Activated CD8-positive, alpha-beta T cell treated with anti-CD3 and anti-CD28 coated beads, Interleukin-2, amount 10 ng/mL, durations not matched to agents 7 days and 5 days (primary cell): ENCODE data around the gene TMEM176A. TPM values are rescaled to one million over a fixed set of nuclear protein-coding genes. Genes with fewer than 3 reads are reported as not detected.

Source experiments
- ATAC-seq: fragments of 150-1000 bp; cut with Tn5 transposase; one replicate; pipeline ENCODE4 v1.10.0; 2021; ENCODE audit warnings: moderate library complexity
- CTCF ChIA-PET: fragments of 350-600 bp; sonication (Branson Sonifier 250); formaldehyde crosslinking; loops from one replicate; lab custom pipeline; 2021; ENCODE audit warnings: antibody characterized with exemption; lab: Charles Lee
- POLR2A ChIA-PET: fragments of 350-600 bp; sonication (Branson Sonifier 250); formaldehyde crosslinking; loops from one replicate; lab custom pipeline; 2021; ENCODE audit warnings: antibody characterized with exemption; lab: Charles Lee
- DNase-seq: peaks from one replicate; pipeline ENCODE4 v3.0.0-alpha.2; 2020
- H3K27ac Mint-ChIP-seq: one replicate; pipeline ENCODE4 v1.8.0; 2021; ENCODE audit warnings: mild to moderate bottlenecking, mixed read lengths
- H3K27me3 Mint-ChIP-seq: one replicate; pipeline ENCODE4 v1.8.0; 2021; ENCODE audit warnings: low read depth, mixed read lengths
- H3K36me3 Mint-ChIP-seq: one replicate; pipeline ENCODE4 v1.8.0; 2021; ENCODE audit warnings: low read depth, mixed read lengths
- H3K4me1 Mint-ChIP-seq: one replicate; pipeline ENCODE4 v1.8.0; 2021; ENCODE audit warnings: low read depth, mixed read lengths
- H3K4me3 Mint-ChIP-seq: one replicate; pipeline ENCODE4 v1.8.0; 2021; ENCODE audit warnings: mild to moderate bottlenecking, mixed read lengths
- H3K9me3 Mint-ChIP-seq: one replicate; pipeline ENCODE4 v1.8.0; 2022; ENCODE audit warnings: mixed read lengths; ENCODE audit not compliant: insufficient read depth
- total RNA-seq, 2 experiments: library from RNA; stranded (reverse); gene quantifications; one replicate each; pipeline ENCODE4 v1.2.3, GENCODE V29; 2021

Gene TMEM176A
- total RNA-seq, 2 experiments from 2014 or later = not detected

- DNase-seq (peak; percentile 18), ATAC-seq (no peak)
- ChIA-PET CTCF (no interaction called here), POLR2A (no interaction called here)
- H3K4me3 Mint-ChIP-seq = no peak overlapping the region
- peaks cover 22% of the 10 kb centered on the region for H3K27me3 Mint-ChIP-seq
- H3K4me1 Mint-ChIP-seq = peaks cover 10% of the 10 kb centered on the region
- H3K9me3 Mint-ChIP-seq = no peaks in the 10 kb centered on the region
- no peaks in the 10 kb centered on the region for H3K36me3 Mint-ChIP-seq
- H3K27ac Mint-ChIP-seq = no peak overlapping the region
Measured at GRCh38 chr7:150854066-150855000, 53.8 kb downstream of the TMEM176A start.

Other genes with a start within 250 kb of the TMEM176A start
- 100 to 1,000 TPM; 174 to 186 TPM for gene GIMAP4, start 233.4 kb upstream of the TMEM176A start, total RNA-seq
- 10 to 100 TPM; 88.9 to 93.3 TPM for gene GIMAP6, start 168.4 kb upstream of the TMEM176A start, total RNA-seq
- 10 to 100 TPM; 79.0 to 82.9 TPM for gene GIMAP2, start 115.1 kb upstream of the TMEM176A start, total RNA-seq
- 10 to 100 TPM; 19.0 to 20.2 TPM for gene GIMAP1, start 84.2 kb upstream of the TMEM176A start, total RNA-seq
- gene GIMAP5, start 63.4 kb upstream of the TMEM176A start, total RNA-seq = 10 to 100 TPM; 56.3 to 63.3 TPM
- gene TMEM176B, start 405 bp upstream of the TMEM176A start, total RNA-seq = not detected
- not detected for gene AOC1, start 51.7 kb downstream of the TMEM176A start, total RNA-seq
- not detected for gene KCNH2, start 177.6 kb downstream of the TMEM176A start, total RNA-seq
- gene NOS3, start 190.2 kb downstream of the TMEM176A start, total RNA-seq = 10 to 100 TPM; 12.2 to 13.8 TPM
- 1 to 10 TPM; 6.8 to 7.4 TPM for gene ATG9B, start 223.7 kb downstream of the TMEM176A start, total RNA-seq
- gene ABCB8, start 227.7 kb downstream of the TMEM176A start, total RNA-seq = 10 to 100 TPM; 48.0 to 49.5 TPM
- 1 to 10 TPM; 2.8 to 3.2 TPM for gene ASIC3, start 247.8 kb downstream of the TMEM176A start, total RNA-seq